GM21390 (cell line): ENCODE data around the gene VDAC2.
"Not testable (repeated sequence)": the region's sequence is repeated elsewhere in the genome, so short reads cannot be mapped to it uniquely, and the experiment has no call there.

ENCODE experiments used
- ATAC-seq: cut with Tn5 transposase; IDR thresholded peaks from one replicate; pipeline ENCODE4 v1.9.1; 2021; ENCODE audit not compliant: unreplicated experiment

The VDAC2 gene

DNA sequence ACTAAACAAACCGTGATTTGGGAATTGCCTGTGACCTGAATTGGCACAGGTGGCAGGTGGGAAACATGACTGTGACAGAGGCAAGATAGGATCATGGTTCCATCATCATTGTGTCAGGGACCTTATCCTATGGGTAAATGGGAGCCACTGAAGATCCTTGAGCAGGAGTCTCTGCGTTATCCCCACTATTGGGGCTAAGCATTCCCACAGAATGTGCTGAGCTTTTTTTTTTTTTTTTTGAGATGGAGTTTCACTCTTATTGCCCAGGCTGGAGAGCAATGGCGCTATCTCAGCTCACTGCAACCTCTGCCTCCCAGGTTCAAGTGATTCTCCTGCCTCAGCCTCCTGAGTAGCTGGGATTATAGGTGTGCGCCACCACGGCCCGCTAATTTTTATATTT is 10.6 kb upstream of the VDAC2 start:
- not testable (repeated sequence) for ATAC-seq

DNA sequence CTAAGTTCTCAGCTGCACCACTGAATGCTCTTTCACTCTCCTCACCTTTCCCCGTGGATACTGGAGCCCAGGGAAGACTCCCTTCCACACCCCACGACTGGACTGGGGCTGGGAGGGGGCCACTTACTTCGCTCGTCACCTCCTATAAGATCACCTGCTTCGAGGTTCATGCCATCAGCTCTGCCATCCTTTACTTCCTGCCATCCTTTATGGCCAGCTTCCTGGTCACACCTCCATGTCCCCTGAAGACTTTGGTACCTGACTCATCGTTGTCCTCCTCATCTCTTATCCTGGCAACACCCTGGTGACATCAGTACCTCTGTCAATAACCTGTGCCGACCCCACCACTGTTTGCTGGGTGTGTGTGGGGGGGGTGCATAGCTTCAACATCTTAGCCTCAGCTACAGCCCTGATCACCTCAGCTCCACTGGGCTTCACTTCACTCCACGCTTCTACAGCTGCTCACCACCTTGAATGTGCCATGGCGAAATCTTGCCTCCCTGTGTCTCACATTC is 8.7 kb upstream of the VDAC2 start:
- ATAC-seq: no peak

DNA sequence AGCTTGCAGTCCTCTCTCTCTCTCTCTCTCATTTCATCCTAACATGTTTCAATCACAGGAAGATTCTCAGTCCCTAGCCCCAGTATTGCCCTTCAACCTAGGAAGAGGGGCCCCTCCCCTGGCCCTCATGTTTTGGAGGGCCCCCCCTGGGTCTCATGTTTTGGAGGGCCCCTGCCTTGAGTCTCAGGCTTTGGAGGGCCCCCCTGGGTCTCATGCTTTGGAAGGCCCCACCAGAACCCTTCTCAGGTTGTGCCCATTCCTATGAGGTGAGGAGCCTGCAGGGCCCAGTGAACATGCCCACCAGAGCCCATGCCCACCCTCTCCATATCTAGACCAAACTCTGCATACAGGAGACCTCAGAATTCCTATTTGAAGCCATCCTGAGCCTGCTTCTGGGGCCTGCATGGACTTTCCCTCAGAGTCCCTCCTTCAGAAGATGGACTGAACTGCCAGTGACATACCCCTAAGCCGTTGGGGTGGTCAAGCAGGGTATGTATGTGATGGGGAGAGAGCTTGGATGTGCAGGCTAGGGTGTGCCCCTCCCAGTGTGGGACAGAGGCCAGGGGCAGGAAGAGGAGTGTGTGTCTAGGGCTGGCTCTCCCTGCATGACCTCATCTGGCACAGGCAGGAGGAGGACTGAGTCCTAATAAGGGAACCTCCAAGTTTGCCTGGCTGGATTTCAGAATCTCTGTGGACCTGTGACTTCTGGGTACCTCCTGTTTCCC is 8.1 kb upstream of the VDAC2 start:
- no peak for ATAC-seq

DNA sequence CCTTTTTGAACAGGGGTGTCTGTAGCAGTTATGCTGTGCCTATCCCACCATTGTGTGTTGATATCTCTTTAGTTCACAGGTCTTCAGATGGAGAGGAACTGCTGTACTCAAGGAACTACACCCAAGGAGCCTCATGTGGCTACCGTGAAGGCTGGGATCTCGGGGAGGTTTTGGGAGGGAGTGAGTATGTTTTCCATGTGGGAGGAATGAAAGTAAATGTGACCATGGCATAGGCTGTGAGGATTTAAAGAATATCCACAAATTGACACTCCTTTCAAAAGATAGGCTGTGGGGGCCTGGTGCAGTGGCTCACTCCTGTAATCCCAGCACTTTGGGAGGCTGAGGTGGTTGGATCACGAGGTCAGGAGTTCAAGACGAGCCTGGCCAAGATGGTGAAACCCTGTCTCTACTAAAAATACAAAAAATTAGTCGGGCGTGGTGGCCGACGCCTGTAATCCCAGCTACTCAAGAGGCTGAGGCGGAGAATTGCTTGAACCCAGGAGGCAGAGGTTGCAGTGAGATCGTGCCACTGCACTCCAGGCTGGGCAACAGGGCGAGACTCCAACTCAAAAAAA is 7.5 kb upstream of the VDAC2 start:
- ATAC-seq: not testable (repeated sequence)

DNA sequence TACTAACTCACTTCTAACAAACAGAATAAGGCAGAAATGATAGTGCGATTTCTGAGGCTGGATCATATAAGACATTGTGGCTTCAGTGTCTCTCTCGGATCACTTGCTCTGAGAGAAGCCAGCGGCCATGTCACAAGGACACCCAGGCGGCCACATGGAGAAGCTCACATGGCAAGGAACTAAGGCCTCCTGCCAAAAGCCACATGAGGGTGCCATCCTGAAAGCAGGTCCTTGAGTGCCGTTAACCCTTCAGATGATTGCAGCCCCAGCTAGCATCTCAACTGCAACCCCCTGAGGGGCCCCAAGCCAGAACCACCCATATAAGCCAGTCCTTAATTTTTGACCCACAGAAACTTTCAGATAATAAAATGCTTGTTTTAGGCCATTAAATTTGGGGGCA is 6.9 kb upstream of the VDAC2 start:
- ATAC-seq: no peak

DNA sequence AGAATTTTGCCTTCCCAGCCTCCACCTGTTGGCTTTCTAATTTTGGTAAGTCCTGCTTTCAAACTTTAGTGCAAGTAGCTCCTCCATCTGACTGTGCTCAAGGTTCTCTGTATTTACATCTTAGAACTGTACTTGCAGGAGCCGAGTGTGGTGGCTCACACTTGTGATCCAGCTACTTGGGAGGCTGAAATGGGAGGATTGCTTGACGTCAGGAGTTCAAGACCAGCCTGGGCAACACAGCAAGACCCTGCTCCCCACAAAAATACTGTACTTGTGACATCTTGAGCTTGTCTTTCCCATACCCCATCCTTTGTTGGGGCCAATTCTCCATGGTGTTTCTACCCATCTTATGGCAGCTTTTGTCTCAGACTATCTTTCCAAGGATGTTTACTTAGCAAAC is 4.7 kb upstream of the VDAC2 start:
- no peak for ATAC-seq

DNA sequence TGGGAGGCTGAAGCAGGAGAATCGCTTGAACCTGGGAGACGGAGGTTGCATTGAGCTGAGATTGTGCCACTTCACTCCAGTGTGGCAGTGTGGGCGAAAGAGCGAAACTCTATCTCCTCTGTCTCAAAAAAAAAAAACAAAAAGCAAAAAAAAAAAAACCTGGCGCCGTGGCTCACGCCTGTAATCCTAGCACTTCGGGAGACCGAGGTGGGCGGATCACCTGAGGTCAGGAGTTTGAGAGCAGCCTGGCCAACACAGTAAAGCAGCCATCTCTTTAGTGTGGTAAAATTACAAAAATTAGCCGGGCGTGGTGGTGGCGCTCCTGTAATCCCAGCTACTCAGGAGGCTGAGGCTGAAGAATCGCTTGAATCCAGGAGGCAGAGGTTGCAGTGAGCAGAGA is 4.0 kb upstream of the VDAC2 start:
- ATAC-seq: not testable (repeated sequence)

DNA sequence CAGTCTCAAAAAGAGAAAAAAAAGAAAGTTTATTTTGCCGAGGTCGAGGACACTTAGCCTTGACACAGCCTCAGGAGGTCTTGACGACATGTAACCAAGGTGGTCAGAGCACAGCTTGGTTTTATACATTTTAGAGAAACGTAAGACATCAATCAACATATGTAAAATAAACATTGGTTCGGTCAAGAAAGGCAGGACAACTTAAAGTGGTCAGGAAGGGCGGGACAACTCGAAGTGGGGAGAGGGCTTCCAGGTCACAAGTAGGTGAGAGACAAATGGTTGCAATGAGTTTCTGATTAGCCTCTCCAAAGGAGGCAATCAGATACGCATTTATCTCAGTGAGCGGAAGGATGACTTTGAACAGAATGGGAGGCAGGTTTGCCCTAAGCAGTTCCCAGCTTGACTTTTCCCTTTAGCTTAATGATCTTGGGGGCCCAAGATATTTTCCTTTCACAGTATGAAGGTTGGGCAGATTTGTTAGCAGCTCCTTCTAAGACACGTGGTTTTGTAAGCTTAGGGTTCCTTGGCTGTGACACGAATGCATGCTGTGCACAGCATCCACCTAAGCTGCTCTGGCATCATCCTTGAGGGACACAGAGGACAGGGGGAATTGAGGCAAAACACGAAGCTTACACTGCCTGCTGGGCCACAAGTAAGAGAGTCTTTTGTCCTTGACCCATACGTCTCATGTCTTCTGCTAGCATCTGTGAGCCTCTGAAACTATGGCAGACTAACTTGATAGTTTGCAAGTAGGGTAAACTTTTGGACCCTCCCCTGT is 3.3 kb upstream of the VDAC2 start:
- ATAC-seq: no peak

DNA sequence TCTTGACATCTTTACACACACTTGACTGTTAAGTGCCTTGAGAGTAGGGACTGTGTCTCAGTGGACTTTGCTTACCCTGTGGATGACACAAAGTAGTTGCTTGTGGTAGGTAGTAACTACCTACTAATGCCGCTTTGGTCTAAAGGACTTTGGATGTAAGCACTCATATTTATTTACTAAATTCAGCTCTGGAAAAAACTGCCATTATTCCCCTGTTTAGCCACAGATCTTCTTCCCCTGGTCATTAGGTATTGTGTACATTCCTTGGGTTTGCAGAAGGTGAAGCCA is 2.8 kb upstream of the VDAC2 start:
- no peak for ATAC-seq

DNA sequence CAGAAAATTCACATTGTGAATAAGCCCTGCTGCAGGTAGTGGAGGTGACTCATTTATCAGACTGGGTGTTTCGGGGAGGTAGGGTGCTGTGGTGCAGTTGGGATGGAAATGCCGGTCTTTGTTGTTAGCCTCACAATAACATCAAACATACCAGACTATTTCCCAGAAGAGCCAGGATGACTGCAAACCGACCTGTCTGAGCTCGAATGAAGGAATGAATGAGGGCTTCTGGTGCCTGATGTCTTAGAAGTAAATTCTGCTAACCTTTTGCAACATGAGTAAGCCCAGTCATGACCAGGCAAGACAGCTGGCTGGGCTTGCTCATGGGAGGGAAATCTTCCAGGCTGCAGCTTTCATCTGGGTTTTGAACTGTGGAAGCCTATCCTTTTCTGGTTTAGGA is 2.4 kb upstream of the VDAC2 start:
- no peak for ATAC-seq

DNA sequence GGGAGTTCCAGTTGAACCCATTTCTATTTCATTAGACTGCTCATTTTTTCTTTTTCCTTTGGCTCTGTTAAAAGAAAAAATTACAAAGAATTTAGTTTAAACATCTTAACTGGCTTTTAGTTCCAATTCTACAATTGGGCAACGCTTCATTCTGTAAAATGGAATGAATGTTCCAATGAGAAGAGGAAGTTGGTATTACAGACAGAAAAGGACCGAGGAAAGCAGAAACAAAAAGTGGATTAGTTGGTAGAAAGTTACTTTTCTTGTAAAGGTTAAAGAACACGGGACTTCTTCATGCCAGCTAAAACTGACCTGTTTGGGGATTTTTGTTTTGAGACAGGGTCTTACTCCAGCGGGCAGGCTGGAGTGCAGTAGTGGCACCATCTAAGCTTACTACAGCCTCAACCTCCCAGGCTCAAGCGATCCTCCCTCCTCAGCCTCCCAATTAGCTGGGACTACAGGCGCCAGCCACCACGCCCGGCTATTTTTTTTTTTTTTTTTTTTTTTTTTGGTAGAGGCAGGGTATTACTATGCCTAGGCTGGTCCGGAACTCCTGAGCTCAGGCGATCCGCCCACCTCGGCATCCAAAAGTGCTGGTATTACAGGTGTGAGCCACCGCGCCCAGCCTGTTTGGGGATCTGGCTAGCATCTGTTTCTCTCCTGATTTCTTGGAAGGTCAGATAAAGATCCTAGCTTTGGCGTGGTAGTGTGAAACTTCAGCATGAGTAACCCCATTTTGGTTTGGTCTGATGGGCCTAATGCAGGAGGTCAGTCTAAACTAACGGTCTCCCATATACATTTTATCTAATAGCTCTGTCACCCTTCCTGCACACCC is 1.3 kb upstream of the VDAC2 start:
- no peak for ATAC-seq

DNA sequence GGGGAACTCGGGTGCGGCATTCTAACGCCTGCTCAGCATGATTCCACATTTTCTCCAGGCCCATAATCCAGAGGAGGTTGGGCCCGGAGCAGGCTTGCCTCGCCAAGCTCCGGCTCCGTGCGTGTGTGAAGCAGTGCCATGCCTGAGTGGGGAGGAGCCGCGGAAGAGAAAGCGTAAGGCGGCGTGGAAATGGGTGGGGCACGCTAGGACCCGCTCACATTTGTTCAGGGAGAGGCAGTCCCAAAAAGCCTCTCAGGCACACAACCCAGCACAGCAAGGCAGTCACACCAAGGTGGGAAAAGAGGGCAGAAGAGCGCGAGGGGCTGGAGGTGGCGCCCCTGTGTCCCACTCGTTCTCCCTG is 695 bp upstream of the VDAC2 start:
- ATAC-seq: peak; percentile 68

DNA sequence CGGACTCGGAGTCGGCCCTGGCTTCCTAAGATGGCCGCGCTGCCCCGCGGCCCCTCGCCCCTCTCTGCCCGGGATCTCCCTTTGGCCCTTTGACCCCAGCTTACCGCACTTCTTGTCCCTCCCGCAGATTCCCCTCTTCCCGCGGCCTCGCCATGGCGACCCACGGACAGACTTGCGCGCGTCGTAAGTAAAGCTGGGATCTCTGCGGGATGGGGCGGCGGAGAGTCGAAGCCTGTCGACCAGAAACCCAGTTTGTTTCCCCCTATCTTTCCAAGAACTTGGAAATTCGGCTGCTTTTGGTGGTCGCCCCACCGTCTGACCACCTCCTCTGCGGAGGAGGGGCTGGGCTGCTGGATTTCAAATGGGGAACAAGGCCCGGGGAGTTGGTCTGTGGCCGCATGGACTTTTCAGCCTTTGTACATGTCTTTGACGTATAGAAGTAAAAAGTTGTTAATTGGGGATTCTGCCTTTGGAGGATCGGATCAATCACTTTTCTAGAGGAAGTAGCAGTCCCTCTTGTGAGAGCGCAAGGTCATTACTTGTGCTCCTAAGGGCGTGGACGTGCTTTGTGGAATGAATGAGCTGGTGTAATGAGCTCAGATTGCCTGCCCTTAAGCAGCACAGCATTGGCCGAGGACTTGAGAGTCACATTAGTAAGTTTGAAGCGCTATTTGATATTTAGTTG is 553 bp downstream of the VDAC2 start:
- peak; percentile 16 for ATAC-seq

DNA sequence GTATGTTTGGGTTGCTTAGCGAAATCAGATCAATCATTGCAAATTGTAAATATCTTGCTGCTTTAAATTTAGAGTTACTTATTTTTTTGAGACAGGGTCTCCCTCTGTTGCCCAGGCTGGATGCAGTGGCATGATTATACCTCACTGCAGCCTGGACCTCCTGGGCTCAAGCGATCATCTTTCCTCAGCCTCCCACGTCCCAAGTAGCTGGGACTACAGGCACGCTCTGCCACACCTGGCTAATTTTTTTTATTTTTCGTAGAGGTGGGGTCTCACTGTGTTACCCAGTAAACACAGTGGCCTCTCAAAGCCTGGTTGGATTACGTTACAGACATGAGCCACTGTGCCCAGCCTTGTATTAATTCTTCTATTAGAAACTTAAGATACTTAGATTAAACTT is 1.7 kb downstream of the VDAC2 start:
- ATAC-seq: no peak

DNA sequence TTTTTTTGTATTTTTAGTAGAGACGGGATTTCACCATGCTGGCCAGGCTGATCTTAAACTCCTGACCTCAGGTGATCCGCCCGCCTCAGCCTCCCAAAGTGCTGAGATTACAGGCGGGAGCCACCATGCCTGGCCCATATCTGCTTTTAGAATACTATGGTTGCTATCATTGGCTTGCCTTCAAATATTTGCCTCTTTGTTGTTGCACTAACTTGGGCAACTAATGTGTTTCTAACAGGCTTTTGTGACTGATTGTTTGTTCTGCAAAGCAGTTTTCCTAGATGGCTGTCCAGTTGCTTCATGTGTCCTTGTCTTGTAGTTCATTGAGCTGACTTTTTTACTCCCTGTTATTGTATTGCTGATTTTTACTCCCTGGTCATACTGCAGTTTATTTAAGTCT is 9.7 kb downstream of the VDAC2 start:
- no peak for ATAC-seq

DNA sequence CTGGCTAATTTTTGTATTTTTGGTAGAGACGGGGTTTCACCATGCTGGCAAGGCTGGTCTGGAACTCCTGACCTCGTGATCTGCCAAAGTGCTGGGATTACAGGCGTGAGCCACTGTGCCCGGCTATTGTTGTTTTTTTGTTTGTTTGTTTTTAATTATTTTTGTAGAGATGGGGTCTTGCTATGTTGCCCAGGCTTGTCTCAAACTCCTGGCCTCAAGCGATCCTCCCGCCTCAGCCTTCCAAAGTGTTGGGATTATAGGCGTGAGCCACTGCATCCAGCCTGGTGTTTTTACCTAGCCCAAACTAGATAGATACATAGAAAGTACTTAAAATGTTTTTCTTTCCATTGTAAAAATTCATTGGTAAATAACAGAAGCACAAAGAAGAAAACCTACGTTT is 10.9 kb downstream of the VDAC2 start:
- ATAC-seq: not testable (repeated sequence)

DNA sequence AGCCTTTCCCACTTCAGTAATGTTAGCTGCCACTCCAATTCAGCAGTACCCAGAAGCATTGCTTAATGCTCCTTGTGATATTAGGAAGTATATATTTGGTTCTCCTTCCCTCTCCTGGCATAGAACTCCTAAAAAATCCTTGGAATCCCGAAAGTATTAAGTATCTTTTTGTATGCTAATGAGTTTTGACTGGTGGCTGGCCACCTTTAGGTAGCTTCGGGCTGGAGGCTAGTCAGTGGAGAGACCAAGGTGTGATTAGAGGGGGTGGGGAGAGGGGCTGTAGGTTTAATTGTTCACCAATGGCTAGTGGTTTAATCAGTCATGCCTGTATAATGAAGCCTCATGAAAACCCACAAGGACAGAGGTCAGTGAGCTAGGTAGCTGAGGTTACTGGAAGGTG is 12.9 kb downstream of the VDAC2 start:
- ATAC-seq: no peak

DNA sequence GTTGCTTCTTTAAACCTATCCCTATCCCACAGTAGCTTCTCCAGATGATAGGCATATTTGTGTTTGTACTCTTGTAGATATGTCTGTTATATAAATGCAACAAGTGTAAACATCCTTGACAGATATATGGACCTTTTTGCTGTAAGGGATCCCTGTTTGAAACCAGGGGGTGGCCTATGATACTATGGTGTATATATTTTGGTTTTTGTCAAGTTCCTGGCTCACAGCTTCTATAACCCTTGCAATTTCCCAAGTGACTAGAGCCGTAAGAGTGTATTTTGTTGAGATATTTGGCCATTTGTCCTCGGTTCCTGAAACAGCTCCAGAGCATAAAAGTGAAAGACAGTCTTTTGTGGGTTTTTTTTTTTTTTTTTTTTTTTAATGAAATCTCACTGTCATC is 15.5 kb downstream of the VDAC2 start:
- ATAC-seq: no peak

DNA sequence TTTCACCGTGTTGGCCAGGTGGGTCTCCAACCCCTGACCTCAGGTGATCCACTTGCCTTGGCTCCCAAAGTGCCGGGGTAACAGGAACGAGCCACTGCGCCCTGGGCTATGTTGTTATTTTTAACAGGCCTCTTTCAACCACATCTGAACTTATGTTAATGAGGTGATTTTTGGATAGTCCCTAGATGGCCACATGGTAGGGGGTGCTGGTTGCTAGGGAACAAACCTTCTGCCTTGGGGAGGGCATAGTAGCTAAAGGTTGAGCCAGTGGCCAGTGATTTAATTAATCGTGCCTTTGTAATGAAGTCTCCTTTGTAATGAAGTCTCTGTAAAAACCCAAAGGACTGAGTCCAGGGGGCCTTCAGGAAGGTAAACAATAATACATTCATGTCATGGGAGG is 16.1 kb downstream of the VDAC2 start:
- ATAC-seq: no peak

DNA sequence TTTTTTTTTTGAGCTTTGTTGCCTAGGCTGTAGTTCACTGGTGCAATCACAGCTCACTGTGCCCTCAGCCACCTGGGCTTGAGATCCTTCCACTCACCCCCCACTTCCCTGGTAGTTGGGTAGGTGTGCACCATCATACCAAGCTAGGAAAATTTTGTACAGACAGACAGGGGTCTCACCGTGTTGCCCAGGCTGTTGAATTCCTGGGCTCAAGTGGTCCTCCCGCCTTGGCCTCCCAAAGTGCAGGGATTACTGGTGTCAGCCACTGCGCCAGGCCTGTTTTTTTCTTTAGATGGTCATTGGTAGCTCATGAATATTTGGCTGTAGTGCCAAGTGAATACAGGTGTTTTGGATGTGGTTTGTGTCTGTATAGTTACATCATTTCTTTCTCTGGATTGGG is 17.7 kb downstream of the VDAC2 start:
- no peak for ATAC-seq

DNA sequence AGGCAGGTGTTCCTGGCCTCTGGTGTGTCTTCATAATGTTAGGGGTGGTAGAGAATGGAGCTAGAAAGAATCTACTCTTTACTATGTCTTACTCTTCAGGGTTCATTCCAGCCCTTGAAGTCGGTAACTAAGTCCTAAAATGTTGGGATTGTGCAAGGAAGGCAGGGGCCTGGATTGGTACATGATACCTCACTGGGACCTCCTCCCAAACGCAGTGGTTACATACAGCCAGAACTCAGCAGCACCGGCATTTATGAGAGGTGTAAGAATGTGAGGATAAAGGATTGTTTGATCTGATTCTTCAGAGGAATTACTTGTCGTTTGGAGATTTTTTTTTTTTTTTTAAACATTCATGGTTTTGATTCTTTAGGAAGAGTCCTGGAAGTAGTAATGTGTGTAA is 18.2 kb downstream of the VDAC2 start:
- no peak for ATAC-seq
